ENCODE measurements around the gene ZNF212.

The ZNF212 gene

GRCh38 chr7:149239345-149240143 lies at the start of gene ZNF212:
Gene ZNF212 (plus strand): TSS chr7:149239651. CDS start chr7:149239779, 128 bp downstream.
- no peaks in the 10 kb centered on the region for H3K9me3 ChIP-seq
- H3K27me3 ChIP-seq = peaks cover 20% of the 10 kb centered on the region
- H3K36me3 ChIP-seq = no peaks in the 10 kb centered on the region
- peaks cover 16 to 18% of the 10 kb centered on the region in 2 experiments for H3K4me1 ChIP-seq (ENCODE audit: control insufficient read depth in 1 of 2, insufficient read depth in 1 of 2, low read depth in 1 of 2, low read length in 1 of 2)
- peak; percentile 88 for TF ChIP-seq CTCF (IDR thresholded peaks at IDR 0.05)
- peak within 1 kb of the TSS; percentile 74 to 89 for H3K4me3 ChIP-seq (ENCODE audit: low read depth in 1 of 2, low read length in 1 of 2)
- peak within 1 kb of the TSS; percentile 67 for H3K27ac ChIP-seq

GRCh38 chr7:149191851-149192250 lies 47.6 kb upstream of the ZNF212 start:
- Histone ChIP-seq H3K4me1 (ENCODE audit: control insufficient read depth in 1 of 2, insufficient read depth in 1 of 2, low read depth in 1 of 2, low read length in 1 of 2) (peaks cover 38 to 53% of the 10 kb centered on the region in 2 experiments), H3K4me3 (ENCODE audit: low read depth in 1 of 2, low read length in 1 of 2) (peak overlapping the region in 1 of 2 experiments; percentile 12), H3K27me3 (no peaks in the 10 kb centered on the region), H3K9me3 (no peaks in the 10 kb centered on the region), H3K27ac (peak overlapping the region; percentile 48), H3K36me3 (no peaks in the 10 kb centered on the region)
- TF ChIP-seq CTCF (IDR thresholded peaks at IDR 0.05) = no peak

GRCh38 chr7:149194799-149195179 lies 44.7 kb upstream of the ZNF212 start:
- Histone ChIP-seq H3K4me3 (ENCODE audit: low read depth in 1 of 2, low read length in 1 of 2) (peak overlapping the region; percentile 69 to 77), H3K27ac (peak overlapping the region; percentile 90), H3K27me3 (no peaks in the 10 kb centered on the region), H3K4me1 (ENCODE audit: control insufficient read depth in 1 of 2, insufficient read depth in 1 of 2, low read depth in 1 of 2, low read length in 1 of 2) (peaks cover 44 to 52% of the 10 kb centered on the region in 2 experiments), H3K36me3 (peaks cover 19% of the 10 kb centered on the region), H3K9me3 (no peaks in the 10 kb centered on the region)
- TF ChIP-seq CTCF (IDR thresholded peaks at IDR 0.05) = no peak

- peaks cover 39 to 45% of the 10 kb centered on the region in 2 experiments for H3K4me1 ChIP-seq (ENCODE audit: control insufficient read depth in 1 of 2, insufficient read depth in 1 of 2, low read depth in 1 of 2, low read length in 1 of 2)
- H3K27me3 ChIP-seq = no peaks in the 10 kb centered on the region
- peak within 1 kb of the TSS; percentile 69 to 77 for H3K4me3 ChIP-seq (ENCODE audit: low read depth in 1 of 2, low read length in 1 of 2)
- H3K36me3 ChIP-seq = peaks cover 26% of the 10 kb centered on the region
- peak within 1 kb of the TSS; percentile 90 for H3K27ac ChIP-seq
- H3K9me3 ChIP-seq = no peaks in the 10 kb centered on the region
- TF ChIP-seq CTCF (IDR thresholded peaks at IDR 0.05) = no peak
Measured at GRCh38 chr7:149195180-149196150, 44.0 kb upstream of the ZNF212 start, which contains the start of gene ZNF282. Gene ZNF282 (plus strand): TSS chr7:149195546. CDS start chr7:149195590, 44 bp downstream.

- Histone ChIP-seq H3K27me3 (no peaks in the 10 kb centered on the region), H3K4me1 (ENCODE audit: control insufficient read depth in 1 of 2, insufficient read depth in 1 of 2, low read depth in 1 of 2, low read length in 1 of 2) (peaks cover 33 to 39% of the 10 kb centered on the region in 2 experiments), H3K4me3 (ENCODE audit: low read depth in 1 of 2, low read length in 1 of 2) (peak overlapping the region; percentile 69 to 72), H3K36me3 (peaks cover 34% of the 10 kb centered on the region), H3K9me3 (no peaks in the 10 kb centered on the region), H3K27ac (peak overlapping the region; percentile 90)
- no peak for TF ChIP-seq CTCF (IDR thresholded peaks at IDR 0.05)
Measured at GRCh38 chr7:149196151-149196704, 43.2 kb upstream of the ZNF212 start.
